HL-60/S4 treated with phorbol 12-myristate 13-acetate at 8.2 ng/mL for 4 days and 3 days (cell line): Measurements from ENCODE around the gene PTPN6.

Source experiments
- in situ Hi-C: fragments of 300-500 bp; cut with MboI; formaldehyde crosslinking; loops from 2 replicates; pipeline ENCODE4 v1.15.0; 2022; ENCODE audit warnings: low sequenced_read_pairs

The PTPN6 gene

GRCh38 chr12:6965026-6965661, 14.0 kb downstream of the PTPN6 start:
- in situ Hi-C loops = no loop called here

- in situ Hi-C loops = no loop called here
Observed at GRCh38 chr12:6965714-6966113, 14.6 kb downstream of the PTPN6 start.

DNA sequence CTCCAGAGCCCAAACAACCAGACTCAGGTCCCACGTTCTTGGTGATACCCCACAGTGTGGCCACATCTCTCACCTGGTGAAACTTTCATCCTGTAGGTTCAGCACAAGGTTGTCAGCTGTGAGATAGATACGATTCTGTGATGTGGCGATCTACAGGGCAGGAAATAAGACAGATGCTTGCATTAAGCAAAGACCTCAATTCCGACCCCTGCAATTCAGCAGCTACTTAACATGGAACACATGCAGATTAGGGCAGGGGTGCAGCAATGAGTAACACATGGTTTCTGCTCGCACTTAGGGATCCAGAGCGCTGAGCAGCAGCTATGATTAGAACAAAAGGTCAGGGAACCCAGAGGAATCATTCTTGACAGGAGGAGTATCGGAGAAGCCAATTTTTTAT, 15.2 kb downstream of the PTPN6 start:
- in situ Hi-C loops = no loop called here

GRCh38 chr12:6967651-6968100, 16.5 kb downstream of the PTPN6 start:
- in situ Hi-C loops = no loop called here

- in situ Hi-C loops = no loop called here
Observed at GRCh38 chr12:6968426-6968825, 17.3 kb downstream of the PTPN6 start.

- in situ Hi-C loops = no loop called here
Observed at GRCh38 chr12:6970096-6970527, 19.0 kb downstream of the PTPN6 start.

- in situ Hi-C loops = no loop called here
Observed at GRCh38 chr12:6974180-6974579, 23.0 kb downstream of the PTPN6 start.

DNA sequence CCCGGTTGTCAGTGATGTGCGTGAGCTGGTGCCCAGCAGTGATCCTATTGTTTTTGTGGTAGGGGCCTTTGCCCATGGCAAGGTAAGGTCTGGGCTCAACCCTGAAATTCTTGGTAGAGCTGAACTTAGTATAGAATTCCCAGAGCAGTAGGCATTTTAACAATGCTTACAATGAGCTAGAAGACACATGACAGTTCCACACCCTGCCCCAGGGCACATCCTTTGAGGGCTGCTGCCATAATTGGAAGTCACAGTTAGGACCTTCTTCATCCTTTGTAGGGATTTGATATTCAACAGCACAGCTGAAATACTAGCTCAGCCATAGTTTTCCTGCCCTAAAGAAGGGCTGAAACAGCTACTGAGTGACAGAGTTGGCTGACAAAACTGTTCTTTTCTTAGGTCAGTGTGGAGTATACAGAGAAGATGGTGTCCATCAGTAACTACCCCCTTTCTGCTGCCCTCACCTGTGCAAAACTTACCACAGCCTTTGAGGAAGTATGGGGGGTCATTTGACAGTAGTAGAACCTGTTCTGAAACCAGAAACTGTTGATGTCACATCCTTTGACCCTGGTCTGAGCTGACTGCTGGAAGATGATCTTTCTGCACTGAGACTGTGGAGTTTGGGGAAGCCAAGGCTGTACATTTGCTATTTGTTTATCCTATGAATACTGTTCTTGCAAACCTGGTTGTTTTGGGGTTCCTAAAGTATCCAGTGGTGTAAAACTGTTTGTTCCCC, 24.3 kb downstream of the PTPN6 start:
- in situ Hi-C loops = no loop called here

DNA sequence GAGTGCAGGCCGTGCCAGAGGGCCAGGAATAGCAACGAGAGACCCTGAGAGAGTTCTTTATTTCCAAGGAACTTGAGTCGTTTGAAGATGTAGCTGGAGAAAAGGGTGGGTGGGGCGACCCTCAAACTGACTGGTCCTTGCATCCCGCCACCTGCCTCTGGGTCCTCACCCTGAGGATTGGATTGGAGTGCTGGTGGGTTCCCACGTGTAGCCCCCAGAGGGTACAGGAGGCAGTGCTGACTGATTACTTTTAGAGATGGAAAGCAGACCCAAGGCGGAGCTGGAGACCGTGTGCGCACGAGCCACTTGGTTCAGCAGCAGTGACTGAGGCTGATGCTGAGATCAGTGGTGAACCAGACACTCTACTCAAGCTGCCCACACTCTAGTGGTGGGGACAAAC, 26.5 kb downstream of the PTPN6 start:
- in situ Hi-C loops = no loop called here

- in situ Hi-C loops = no loop called here
Observed at GRCh38 chr12:6978188-6978587, 27.0 kb downstream of the PTPN6 start.

- in situ Hi-C loops = no loop called here
Observed at GRCh38 chr12:6978611-6979011, 27.5 kb downstream of the PTPN6 start.

- in situ Hi-C loops = no loop called here
Observed at GRCh38 chr12:6979021-6979420, 27.9 kb downstream of the PTPN6 start.

DNA sequence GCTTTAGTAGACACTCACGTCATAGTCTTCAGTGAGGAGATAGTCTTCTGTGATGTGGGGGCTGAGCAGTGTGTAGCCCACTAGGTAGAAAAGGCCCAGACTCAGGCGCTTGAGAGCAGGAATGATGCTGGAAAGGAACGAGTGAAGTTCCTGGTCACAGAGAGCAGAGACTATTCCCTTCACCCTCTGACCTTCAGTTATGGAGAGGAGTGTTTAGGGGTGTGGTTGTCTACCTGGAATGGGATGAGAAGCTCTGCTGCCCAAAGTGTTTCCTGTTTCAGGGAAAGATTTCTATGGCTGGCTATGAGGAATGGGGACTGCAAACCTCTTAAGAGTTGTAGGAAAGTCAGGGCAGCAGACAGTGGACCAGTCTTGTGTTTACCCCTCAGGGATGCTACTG, 28.3 kb downstream of the PTPN6 start:
- in situ Hi-C loops = no loop called here

DNA sequence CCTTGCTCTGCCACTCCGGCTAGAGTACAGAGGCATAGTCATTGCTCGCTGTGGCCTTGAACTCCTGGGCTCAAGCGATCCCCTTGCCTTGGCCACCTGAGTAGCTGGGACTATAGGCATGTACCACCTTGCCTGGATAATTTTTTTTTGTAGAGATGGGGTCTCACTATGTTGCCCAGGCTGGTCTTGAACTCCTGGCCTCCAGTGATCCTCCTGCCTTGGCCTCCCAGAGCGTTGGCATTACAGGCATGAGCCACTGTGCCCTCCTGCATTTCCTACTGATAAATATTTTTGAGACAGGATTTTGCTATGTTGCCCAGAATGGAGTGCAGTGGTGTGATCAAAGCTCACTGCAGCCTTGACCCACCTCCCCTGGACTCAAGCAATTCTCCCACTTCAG, 28.9 kb downstream of the PTPN6 start:
- in situ Hi-C loops = no loop called here

DNA sequence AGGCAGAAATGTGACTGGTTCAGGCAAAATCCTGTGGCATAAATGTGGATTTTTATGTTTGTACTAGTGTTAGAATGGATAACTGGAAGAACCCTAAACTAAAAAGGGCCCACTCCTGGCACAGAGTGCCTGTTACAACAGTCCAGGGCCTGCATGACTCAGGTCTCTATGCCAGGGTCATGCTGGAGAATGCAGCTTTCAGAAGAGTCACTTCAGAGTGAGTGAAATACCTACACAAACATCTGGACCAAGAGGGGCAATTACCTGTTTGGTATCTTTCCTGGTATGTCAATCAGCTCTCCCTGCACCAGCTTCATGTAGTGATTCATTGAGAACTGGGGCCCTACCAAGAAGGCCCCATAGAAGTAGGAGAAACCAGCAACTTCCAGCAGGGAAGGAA, 29.6 kb downstream of the PTPN6 start:
- in situ Hi-C loops = no loop called here

DNA sequence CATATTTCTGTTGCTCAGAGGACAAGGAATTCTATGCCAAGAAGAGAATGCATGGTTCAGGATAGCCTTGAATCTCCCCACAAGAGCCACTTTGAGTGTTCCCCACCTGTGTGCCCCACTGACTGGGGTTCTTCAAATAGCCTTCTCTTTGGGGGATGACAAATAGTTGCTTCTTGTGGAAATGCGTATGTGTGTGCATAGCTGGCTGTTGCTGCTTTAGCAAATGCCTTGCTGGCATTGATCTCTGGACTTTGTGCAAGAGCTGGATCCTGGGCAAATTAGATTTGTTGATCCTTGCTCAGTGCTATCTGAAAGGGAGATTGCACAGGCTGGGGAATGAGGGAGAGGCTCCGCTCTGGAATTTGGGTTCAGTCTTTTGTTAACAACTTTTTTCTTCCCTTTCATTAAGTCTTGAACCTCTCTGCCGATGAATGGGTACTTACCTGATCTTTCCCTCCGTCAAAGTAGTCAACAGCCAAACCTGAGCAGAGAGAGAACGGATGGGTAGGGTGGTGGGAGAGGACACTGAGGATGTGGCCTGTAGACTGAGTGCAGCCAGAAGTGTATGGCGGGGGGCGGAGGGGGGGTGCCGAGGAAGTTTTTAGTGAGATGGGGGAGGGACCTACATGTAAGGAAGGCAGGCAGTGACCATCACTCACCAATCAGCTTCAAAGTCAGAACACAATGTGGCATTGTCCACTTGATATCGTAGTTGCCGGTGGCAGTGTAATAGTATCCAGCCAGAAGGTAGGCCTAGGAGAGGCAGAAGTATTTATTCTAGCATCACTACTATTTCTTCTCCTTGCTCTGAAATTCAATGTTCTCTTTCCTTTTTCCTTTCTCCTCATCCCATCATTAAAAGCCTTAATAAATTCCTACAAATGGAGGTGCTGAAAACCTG, 30.2 kb downstream of the PTPN6 start:
- in situ Hi-C loops = no loop called here

DNA sequence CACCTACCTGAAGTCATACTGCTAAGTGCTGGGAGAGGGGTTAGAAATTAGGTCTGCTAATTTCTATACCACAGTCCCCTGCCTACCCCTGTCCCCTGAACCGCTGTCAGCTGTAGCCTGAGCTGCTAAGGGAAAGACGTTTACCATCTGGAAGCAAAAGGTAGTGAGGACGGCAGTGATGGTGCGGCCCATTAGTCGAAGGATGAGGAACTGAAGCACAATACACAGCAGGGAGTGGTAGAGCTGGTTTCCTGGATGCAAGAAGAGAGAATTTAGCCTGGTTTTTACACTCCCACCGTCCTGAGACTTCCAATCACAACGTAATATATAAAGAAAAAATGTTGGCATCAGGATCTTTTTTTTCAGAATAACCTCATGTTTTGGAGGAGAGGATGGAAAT, 31.4 kb downstream of the PTPN6 start:
- in situ Hi-C loops = no loop called here

DNA sequence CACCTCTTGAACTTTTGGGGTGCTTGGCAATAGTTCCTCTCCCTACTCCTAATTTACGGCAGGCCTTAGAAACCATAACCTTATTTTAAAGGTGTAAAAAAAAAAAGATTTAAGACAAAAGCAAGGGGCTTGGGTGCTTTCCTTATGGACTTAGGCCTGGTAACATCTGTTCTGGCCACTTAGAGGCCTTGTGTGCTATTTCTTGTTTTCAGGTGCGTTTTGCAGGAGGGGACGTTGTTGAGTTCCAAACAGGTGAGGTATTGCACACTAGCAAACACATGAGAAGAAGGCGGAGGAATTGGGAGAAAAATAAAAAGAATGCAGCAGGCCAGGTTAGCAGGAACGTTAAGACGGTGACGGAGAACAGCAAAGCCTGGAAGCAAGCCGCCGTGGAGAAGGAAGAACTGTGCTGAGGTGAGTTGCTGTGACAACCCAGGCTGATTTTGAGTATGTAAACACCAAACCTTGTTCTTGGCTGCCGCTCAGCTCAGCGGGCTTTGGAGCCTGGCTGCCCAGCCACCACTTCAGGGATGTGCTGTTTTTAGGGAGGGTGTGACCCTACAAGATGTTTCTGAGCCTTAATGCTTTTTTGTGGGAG, 36.9 kb downstream of the PTPN6 start:
- in situ Hi-C loops = no loop called here

DNA sequence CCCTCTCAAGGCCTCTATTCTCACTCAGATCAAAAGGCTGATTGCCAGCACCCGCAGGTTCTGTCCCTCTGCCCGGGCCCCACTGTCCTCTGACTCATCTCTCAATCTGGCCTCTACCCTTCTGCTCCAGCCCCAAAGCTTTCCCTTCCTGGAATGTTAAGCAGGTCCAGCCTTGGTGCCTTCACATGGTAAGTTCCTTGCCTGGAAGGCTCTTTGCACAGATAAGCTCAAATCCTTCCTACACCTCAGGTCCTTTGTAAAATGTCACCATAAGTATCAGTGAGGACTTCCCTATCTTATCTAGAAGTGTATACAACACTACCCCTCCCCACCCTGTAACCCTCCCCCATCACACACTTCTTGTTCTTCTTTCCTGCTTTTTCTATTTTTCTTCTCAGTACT, 44.9 kb downstream of the PTPN6 start:
- in situ Hi-C loops = no loop called here

GRCh38 chr12:6998715-6999451, 47.7 kb downstream of the PTPN6 start:
- in situ Hi-C loops = no loop called here
